Stimulated activated CD8-positive, alpha-beta memory T cell treated with anti-CD3 and anti-CD28 coated beads, Interleukin-4, amount 100 ng/mL, for 48 hours (primary cell): ENCODE measurements around the gene SYDE2.
"Not testable (repeated sequence)": the region's sequence is repeated elsewhere in the genome, so short reads cannot be mapped to it uniquely, and the experiment has no call there.

ENCODE experiments used
- DNase-seq: peaks from one replicate; pipeline ENCODE4 v3.0.0-alpha.2; 2020

The SYDE2 gene

GRCh38 chr1:85200463-85201339, at the start of gene SYDE2:
Gene SYDE2 (minus strand): TSS chr1:85201016. CDS start chr1:85200996, 20 bp downstream.
- DNase-seq = peak; percentile 69

GRCh38 chr1:85249042-85249441, 48.2 kb upstream of the SYDE2 start:
- DNase-seq = not testable (repeated sequence)

- DNase-seq = no peak
Measured at GRCh38 chr1:85245891-85246290, 45.1 kb upstream of the SYDE2 start.

GRCh38 chr1:85245456-85245855, 44.6 kb upstream of the SYDE2 start:
- DNase-seq = no peak

- no peak for DNase-seq
Measured at GRCh38 chr1:85244271-85245061, 43.6 kb upstream of the SYDE2 start.

GRCh38 chr1:85243372-85243771, 42.6 kb upstream of the SYDE2 start:
- no peak for DNase-seq

- DNase-seq = no peak
Measured at GRCh38 chr1:85240643-85241042, 39.8 kb upstream of the SYDE2 start.

GRCh38 chr1:85240174-85240601, 39.4 kb upstream of the SYDE2 start:
- no peak for DNase-seq

GRCh38 chr1:85237613-85238012, 36.8 kb upstream of the SYDE2 start:
- no peak for DNase-seq

GRCh38 chr1:85230305-85230977, 29.6 kb upstream of the SYDE2 start:
- DNase-seq = no peak

GRCh38 chr1:85229574-85230097, 28.8 kb upstream of the SYDE2 start:
- DNase-seq = no peak

GRCh38 chr1:85228972-85229371, 28.2 kb upstream of the SYDE2 start:
- no peak for DNase-seq

GRCh38 chr1:85225624-85226380, 25.0 kb upstream of the SYDE2 start:
- DNase-seq = no peak

GRCh38 chr1:85224734-85225623, 24.2 kb upstream of the SYDE2 start:
- DNase-seq = no peak

GRCh38 chr1:85224295-85224694, 23.5 kb upstream of the SYDE2 start:
- DNase-seq = no peak

- no peak for DNase-seq
Measured at GRCh38 chr1:85223334-85223733, 22.5 kb upstream of the SYDE2 start.

GRCh38 chr1:85220756-85221201, 20.0 kb upstream of the SYDE2 start:
- DNase-seq = no peak

- DNase-seq = no peak
Measured at GRCh38 chr1:85219853-85220610, 19.2 kb upstream of the SYDE2 start.

- DNase-seq = no peak
Measured at GRCh38 chr1:85216697-85217096, 15.9 kb upstream of the SYDE2 start.

GRCh38 chr1:85214654-85215053, 13.8 kb upstream of the SYDE2 start:
- no peak for DNase-seq
